Measurements from ENCODE around the gene GJB1. TPM values are rescaled to one million over a fixed set of nuclear protein-coding genes. Genes with fewer than 3 reads are reported as not detected.
"Not testable (repeated sequence)": the region's sequence is repeated elsewhere in the genome, so short reads cannot be mapped to it uniquely, and the experiment has no call there.

GJB1 gene
- total RNA-seq, 1 donor from 2014 or later, result not detected

- no peak for DNase-seq
Measured at GRCh38 chrX:71256051-71256450, 33.0 kb downstream of the GJB1 start.

- no peak for DNase-seq
Measured at GRCh38 chrX:71256856-71257255, 33.8 kb downstream of the GJB1 start.

- not testable (repeated sequence) for DNase-seq
Measured at GRCh38 chrX:71268624-71269023, 45.6 kb downstream of the GJB1 start.

GRCh38 chrX:71269801-71270395 lies 46.9 kb downstream of the GJB1 start:
- DNase-seq, result no peak

GRCh38 chrX:71272313-71272712 lies 49.3 kb downstream of the GJB1 start:
- DNase-seq, result not testable (repeated sequence)

Other genes starting within 250 kb of the GJB1 start
- 72.4 TPM for gene SNX12, start 154.9 kb upstream of the GJB1 start, total RNA-seq
- 5.8 TPM for gene FOXO4, start 127.4 kb upstream of the GJB1 start, total RNA-seq
- not detected for gene CXorf65, start 116.5 kb upstream of the GJB1 start, total RNA-seq
- gene IL2RG, start 111.6 kb upstream of the GJB1 start, total RNA-seq, result not detected
- gene MED12, start 104.6 kb upstream of the GJB1 start, total RNA-seq, result 24.6 TPM
- gene NLGN3, start 78.4 kb upstream of the GJB1 start, total RNA-seq, result 18.7 TPM
- 24.2 TPM for gene ZMYM3, start 30.9 kb downstream of the GJB1 start, total RNA-seq
- gene NONO, start 60.4 kb downstream of the GJB1 start, total RNA-seq, result 372 TPM
- 0.78 TPM for gene ITGB1BP2, start 78.5 kb downstream of the GJB1 start, total RNA-seq
- gene TAF1, start 143.1 kb downstream of the GJB1 start, total RNA-seq, result 56.9 TPM